DMS114 treated with DMSO at 0.1 percent for 48 hours (cell line): Measurements from ENCODE around the gene CLK1.
"Not testable (repeated sequence)": the region's sequence is repeated elsewhere in the genome, so short reads cannot be mapped to it uniquely, and the experiment has no call there.

Experiments used
- DNase-seq: peaks from one replicate; lab custom pipeline; 2025; ENCODE audit not compliant: unreplicated experiment; lab: John Stamatoyannopoulos, UW

Gene CLK1

DNA sequence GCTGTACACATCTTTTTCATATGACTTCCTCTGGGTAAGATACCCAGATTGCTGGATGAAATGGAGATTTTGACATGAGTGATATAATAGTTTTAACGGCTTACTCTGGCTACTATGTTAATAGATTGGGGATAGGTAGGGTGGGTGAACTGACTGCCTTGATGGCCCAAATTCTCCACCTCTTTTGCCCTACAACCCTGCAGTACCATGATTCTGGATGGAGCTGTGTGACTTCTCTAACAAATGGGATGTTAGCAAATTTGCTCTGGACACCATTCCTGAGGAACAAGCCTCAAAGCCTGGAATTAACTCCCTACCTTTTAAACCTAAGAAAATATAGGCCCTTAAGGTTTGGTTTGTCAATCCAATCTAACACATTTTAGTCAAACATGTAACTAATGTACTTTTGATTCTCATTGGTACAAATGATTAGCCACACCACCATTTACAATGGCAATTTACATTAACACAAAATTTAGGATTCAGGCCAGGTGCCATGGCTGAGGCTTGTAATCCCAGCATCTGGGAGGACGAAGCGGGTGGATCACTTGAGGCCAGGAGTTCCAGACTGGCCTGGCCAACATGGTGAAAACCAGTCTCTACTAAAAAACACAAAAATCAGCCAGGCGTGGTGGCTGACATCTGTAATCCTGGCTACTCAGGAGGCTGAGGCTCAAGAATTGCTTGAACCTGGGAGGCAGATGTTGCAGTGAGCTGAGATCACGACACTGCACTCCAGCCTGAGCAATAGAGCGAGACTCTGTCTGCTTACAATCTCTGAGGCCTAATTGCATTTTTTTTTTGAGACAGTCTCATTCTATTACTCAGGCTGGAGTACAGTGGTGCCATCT lies 12.8 kb downstream of the CLK1 start:
- no peak for DNase-seq

DNA sequence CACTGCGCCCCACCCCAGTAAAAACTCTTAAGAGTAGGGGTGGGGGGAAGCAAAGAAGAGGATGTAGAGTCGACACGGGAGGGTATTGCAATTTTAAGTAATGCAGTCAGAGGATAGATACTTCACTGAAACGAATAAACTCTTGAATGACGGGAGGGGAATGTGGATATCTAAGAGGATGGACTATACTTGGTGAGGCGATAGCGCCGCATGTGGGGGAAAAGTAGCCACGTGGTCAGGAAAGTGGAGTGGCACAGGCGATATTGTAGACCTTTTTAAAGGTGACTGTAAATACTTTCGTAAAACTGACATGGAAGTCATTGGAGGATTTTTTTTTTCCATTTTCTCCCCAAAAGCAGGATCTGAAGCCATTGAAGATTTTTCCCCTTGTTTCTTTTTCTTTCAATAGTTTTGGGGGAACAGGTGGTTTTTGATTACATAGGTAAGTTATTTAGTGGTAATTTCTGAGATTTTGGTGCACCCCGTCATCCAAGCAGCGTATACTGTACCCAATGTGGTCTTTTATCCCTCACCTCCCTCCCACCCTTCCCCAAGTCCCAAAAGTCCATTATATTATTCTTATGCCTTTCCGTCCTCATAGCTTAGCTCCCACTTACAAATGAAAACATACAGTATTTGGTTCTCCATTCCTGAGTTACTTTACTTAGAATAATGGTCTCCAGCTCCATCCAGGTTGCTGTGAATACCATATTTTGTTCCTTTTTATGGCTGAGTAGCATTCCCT lies 13.8 kb downstream of the CLK1 start:
- DNase-seq = no peak

DNA sequence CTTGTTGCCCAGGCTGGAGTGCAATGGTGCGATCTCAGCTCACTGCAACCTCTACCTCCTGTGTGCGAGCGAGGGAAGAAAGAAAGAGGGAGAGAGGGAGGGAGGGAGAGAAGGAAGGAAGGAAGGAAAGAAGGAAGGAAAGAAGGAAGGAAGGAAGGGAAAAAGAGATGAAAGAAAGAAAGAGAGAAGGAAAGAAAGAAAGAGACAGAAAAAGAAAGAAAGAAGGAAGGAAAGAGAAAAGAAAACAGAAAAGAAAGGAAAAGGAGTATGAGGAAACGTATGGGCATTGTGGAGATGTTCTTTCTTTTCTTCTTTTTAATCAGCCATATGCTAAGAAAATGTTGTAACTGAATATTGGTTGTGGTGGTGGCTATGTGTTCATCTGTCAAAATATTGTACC lies 16.5 kb downstream of the CLK1 start:
- DNase-seq = no peak

DNA sequence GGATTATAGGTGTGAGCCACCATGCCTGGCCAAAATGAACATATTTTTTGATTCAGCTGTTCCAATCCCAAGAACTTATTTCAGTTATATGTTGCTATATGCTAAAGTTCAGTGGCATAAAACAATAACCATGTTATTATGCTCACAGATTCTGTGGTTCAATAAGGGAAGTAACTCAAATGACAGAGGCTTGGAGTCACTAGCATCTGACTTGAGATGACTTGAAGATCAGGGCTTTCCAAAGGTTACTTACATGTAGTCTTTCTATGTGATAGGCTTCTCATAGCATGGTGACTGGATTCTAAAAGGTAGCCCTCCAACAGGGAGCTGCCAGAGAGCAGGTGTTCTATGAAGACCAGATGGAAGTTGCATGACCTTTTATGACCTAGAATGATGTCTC lies 17.2 kb downstream of the CLK1 start:
- DNase-seq = no peak

DNA sequence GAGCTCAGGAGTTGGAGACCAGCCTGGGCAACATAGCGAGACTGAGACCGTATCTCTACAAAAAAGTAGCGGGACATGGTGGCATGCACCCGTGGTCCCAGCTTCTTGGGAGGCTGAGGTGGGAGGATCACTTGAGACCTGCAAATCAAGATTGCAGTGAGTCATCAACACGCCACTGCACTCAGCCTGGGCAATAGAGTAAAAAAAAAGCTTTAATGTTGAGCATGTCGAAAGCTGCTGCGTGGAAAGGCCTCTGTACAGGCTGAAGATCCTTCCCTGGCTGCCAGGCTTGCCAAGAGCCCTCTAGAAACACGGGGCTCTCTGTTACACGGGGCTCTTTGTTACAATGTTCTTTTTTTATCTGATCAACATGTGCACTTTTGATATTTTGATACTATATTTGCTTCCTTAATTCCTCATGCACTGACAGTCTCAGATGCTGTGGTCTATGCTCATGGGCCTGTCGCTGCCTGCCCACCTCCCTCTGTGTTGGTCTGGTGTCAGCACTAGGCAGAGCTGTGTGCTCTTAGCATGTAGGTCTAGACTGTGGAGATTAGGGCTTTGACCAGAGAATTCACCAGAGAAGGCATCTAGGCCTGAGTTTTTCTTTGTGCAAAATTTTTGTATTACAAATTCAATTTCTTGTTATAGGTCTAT lies 18.7 kb downstream of the CLK1 start:
- no peak for DNase-seq

DNA sequence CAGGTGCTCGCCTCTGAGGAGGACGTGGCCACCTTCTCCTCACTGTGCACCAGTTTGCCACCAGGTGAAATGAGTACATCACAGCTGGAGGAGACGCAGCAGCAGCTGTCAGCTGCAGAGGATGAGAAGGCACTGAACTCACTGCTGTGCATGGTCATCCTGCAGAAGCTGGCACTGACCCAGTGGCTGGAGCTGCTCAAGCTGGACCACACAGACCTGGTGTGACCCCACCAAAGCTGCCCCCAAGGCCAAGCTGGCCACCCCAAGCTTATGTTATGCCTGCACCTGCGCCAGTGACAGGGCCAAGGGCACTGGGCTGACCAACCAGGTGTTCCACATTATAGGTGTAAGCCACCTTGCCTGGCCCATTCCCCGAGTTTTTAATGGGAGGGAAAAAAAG lies 19.3 kb downstream of the CLK1 start:
- DNase-seq = no peak

DNA sequence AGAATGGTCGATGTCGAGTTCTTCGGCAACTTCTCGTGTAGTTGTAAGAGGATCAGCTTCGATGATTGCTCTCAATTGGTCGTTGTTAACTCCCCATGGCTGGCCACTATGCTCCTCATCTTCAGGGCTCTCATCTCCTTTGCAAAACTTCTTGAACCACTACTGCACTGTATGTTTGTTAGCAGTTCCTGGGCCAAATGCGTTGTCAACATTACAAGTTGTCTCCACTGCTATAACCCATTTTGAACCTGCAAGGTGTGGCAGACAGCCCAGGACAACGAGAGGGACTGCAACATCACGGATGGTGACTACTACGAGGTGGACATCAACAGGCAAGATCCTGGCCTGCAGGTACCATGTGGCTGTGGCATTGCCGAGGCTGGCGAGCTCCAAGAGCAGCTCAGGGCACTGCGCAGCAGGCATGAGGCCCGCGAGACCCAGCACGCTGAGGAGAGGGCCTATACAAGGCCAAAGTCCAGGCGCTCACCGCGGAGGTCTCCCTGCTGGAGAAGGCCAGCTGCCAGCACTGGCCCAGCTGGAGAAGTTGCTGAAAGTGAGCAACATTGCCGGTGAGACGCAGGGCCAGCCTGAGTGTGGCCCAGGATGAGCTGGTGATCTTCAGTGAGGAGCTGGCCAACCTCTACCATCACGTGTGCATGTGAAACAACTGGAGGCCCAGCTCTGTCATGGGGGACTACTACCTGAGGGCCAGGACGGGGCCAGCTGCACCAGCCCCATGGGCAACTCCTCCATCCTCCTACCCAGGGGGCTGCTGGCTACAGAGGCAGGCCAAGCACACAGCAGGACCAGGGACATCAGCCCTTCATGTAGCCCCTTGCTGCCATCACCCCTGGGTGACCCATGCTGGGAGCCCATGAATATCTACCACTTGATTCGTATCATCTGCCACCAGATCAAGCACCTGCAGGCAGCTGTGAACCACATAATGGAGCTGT lies 20.2 kb downstream of the CLK1 start:
- DNase-seq = no peak

DNA sequence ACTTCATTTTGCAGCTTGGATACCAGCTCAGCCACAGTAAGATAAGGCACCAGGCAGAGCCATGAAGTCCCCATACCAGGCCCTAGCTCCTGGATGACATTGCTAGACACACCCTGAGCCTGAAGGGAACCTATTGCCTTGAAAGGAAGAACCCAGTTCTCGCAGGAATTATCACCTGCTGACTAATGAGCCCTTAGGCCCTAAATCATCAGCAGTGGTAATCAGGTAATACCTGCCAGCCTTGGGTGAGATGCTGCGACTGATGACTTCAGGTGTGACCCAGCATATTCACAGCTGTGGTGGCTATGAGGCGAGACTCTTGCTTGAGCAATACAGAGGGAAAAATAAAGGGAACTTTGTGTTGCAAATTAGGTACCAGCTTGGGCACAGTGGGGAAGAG lies 24.9 kb downstream of the CLK1 start:
- no peak for DNase-seq

DNA sequence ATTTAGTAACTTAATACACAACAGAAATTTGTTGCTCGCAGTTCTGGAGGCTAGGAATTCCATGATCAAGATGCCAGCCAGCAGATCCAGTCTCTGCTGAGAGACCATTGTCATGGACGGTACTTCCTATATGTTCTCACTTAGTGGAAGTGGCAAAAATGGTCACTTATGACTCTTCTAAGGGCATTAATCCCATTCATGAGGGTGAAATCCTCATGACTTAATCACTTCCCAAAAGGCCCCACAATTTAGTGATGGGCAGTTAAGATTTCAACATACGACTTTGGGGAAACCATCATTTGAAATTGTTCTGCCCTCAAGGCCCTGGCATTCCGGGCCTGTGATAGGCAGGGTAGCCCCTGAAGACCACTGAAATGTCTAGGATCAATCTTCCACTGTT lies 29.8 kb downstream of the CLK1 start:
- DNase-seq = no peak

DNA sequence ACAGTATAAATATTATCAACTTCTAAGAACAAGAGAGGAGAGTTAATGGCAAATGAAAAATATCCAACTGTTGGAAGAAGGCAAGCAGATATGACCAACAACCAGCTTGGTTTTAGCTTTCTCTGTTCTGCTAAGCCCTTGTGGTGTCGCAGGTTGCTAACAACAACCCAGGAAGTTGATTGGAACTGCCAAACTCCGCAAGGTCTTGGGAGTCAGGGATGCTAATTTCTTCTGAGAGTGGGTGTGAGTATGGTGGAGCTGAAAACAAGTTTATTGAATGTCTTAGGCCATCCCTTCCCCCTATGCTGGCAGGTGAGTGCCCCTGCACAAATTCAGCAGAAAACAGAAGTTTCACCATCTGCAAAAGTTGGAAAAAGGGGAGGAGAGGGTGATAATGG lies 35.2 kb downstream of the CLK1 start:
- DNase-seq = no peak

DNA sequence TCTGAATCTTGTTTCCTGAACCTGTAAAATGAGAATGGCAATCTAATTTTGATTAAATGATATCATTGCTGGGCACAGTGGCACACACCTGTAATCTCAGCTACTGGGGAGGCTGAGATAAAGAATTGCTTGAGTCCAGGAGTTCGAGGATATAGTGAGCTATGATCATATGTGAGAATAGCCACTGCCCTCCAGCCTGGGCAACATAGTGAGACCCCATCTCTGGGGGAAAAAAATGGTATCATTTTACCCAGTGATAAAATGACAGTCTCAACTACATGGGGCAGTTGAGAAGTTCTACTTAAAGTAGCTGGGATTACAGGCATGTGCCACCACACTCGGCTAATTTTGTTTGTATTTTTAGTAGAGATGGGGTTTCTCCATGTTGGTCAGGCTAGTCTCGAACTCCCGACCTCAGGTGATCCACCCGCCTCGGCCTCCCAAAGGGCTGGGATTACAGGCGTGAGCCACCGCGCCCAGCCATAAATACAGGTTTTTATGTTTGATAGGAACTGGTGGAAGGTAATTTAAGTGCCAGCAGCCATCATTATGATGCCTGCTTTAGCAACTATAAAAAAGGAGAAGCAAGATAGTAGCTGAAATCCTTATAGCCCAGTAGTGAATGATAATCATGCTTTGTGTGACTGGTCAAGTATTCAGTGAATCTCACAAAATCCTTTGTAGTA lies 35.7 kb downstream of the CLK1 start:
- DNase-seq = no peak

DNA sequence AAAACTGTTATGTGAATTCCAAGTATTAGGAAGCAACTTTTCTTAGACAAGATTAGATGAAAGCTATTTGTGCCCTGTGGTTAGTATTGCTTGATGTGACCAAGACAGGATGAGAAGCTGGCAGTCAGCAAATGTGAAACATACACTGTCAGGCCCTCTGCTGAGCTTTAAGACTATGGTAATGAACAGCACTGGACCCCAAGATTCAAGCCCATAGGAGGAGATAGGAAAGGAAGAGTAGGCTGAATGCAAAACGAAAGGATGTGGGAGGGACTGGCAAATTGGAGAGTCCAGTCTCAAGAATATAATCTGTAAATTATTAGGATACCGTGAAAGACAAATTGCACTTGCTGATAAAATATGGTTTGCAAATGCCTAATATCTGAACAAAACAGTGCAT lies 36.4 kb downstream of the CLK1 start:
- no peak for DNase-seq

DNA sequence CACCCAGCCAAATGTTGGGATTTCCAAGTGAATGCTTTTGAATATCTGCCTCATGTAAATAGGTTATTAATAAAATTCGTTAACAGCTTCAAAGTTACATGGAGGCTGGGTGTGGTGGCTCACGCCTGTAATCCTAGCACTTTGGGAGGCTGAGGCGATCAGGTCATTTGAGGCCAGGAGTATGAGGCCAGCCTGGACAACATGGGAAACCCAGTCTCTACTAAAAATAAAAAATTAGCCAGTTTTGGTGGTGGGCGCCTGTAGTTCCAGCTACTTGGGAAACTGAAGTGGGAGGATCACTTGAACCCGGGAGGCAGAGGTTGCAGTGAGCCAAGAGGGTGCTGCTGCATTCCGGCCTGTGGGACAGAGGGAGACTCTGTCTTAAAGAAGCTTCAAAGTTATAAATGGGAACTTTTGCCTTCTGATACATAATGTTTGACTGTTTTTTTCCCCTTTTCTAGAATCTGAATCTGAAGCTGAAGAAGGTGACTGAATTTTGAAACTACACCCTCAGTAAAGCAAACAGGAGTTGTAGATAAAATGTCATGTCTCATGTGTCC lies 42.7 kb downstream of the CLK1 start:
- DNase-seq = no peak

DNA sequence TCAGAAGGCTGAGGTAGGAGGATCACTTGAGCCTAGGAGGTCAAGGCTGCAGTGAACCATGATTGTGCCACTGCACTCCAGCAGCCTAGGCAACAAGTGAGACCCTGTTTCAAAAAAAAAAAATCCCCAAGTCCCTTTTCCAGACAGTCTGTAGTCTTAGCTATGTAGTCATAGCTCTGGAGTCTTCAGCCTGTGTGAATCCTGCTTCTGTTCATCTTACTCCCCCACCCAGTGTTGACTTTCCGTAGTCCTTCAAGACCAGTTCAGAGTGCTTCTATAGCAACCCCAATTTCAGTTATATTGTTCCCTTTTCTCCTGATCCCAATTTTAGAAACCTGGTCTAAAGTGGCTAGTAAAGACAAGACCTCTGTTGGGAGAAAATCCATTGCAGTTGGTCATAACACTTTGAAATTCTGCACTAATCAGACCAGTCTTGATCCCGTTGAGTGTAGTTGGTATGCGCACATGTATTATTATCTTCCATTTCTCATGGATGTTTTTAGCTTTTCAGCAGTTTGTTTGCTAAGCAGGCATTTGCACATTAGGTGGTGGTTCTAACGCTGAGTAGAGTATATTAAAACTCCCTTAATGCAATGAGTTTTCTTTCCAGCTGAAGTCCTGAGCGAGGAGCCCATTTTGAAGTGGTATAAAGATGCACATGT lies 43.8 kb downstream of the CLK1 start:
- DNase-seq = no peak

DNA sequence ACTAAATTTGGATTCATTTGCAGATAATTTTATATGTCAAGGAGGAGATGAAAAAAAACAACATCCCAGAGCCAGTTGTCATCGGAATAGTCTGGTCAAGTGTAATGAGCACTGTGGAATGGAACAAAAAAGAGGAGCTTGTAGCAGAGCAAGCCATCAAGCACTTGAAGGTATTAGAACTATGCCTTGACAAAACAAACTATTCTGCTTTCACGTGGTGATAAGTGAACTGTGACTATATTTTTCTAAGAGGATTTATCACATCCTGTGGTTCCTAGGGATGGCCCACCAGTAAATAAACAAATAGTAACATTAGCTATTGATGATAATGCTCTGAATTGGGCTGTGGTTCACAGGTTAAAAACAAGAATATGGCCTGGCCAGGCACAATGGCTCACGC lies 45.7 kb downstream of the CLK1 start:
- not testable (repeated sequence) for DNase-seq

DNA sequence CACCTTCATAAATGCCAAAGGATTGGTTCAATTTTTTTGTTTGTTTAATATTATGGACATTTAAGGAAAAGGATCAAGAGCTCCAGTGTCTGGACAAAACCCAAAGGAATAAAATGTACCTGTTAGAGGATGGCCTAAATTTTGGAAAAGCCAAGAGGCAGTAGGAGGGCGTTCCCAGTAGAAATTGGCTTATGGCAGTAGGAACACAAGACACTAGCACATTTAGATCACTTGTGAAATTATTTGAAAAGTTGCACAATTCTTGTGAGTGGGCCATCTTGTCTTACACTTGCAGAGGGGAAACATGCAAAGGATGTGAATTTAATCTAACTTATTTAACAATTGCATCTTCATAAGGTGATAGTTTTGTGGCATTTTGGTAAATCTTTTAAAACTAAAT lies 49.5 kb downstream of the CLK1 start:
- no peak for DNase-seq

DNA sequence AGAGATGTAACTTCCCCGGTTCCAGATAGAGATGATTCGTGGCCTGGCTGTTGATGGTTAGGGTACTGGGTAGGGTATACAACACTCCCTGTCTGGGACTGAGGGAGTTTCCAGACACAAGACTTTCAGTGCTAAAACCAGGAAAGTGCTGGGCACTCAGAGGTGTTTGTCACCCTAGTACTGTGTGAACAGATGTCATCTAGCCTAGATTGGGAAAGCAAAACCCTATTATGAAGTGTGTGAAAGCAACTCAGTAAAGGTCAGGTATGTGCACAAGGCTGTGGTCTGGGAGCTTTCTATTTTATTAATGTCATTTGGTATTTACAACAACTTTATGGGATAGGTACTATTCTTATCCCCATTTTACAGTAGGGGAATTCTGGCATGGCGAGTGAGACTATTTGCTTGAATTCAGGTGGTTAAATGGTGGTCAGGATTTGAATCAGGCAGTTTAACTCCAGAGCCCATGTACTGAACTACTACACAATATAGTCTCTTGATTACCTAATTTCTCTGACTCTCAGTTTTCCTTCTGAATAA lies 50.1 kb downstream of the CLK1 start:
- no peak for DNase-seq

DNA sequence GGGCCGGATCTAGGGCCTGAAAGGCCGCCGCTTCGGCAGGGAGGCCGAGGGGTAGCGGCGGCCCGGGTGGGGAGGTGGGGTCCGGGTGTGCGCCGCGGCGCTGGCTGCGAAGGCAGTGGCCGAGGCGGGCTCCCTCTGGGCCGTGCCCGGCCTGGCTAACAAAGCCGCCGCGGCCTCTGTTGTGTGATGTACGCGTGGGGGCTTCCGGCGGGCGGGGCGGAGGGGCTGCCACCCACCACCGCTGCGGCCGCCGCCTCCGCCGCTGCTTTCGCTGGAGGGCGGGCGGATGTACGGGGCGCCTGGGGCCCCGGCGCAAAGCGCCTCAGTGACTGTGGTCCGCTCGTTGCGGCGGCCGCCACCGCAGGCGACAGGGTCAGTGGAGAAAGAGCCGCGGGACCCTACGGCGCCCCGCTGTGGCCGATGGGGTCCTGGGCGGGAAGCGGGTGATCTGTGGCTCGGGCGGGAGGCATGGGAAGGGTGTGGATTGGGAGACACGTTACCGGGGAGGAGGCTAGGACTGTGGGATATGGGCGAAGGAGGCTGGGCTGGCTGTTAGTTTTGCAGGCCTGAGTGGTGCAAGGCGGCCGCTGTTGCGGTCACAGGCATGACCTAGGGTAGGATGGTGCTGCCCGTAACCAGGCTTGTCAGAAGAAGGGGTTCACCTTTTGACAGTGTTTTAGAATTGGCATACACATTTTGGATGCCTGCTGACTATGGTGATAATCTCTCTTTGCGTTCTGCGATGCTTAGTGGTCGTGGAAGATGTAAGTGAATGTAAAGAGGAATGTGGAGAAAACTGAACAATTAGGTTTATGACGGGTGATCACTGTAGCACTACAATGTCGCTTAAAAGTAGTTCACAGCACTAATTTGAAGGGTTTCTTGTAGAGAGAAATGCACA lies 52.1 kb downstream of the CLK1 start:
- DNase-seq = peak; percentile 16
